KBM-7 (cell line): Measurements from ENCODE around the gene RELB.
A peak's percentile ranks its signal among the peaks of the same experiment; 100 is the strongest.
"Not testable (repeated sequence)": the region's sequence is repeated elsewhere in the genome, so short reads cannot be mapped to it uniquely, and the experiment has no call there.

Experiments used
- DNase-seq: peaks from one replicate; pipeline ENCODE4 v3.0.0-alpha.2; 2015
- in situ Hi-C: fragments of 300-500 bp; cut with MboI; formaldehyde crosslinking; loops from 2 replicates; pipeline ENCODE4 v1.14.3; 2020; ENCODE audit warnings: low sequenced_read_pairs, low pct_unique_long_range_greater_than_20kb, mixed read lengths

Gene RELB

DNA sequence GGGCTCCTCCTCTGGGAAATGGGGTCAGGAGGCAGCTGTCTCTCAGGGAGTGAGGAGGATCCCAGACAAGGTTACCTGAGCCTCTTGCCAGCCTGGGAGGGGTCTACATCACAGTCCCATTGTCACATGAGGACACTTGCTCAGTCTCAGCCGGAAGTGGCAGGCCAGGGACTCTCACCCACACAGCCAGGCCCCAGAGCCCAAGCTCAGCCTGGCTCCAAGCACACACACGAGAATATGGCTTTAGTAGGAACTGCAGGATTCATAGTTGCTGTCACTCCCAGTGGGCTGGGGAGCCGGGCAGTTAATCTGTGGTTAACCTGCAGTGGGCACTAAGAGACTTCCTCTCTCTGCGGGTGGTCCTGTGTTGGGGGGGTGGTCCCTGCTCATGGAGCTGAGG, 15.8 kb upstream of the RELB start:
- DNase-seq = no peak
- in situ Hi-C loops = no loop called here

DNA sequence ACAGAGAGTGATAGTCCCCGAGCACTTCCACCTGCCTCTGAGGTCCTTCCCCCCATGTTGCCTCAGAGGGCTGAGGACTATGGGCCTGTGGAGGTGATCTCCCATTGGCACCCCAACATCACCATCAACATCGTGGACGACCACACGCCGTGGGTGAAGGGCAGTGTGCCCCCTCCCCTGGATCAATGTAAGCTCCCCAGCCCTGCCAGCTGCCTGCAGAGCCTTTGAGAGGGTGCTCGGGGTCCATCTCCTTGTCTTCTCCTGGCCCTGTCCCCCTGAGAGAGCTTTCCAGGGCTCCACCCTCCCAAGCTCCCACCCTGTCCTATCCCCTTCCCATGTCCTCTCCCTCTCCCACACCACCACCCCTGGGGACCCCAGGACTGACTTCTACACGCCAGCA, 14.9 kb upstream of the RELB start:
- in situ Hi-C loops = no loop called here
- no peak for DNase-seq

DNA sequence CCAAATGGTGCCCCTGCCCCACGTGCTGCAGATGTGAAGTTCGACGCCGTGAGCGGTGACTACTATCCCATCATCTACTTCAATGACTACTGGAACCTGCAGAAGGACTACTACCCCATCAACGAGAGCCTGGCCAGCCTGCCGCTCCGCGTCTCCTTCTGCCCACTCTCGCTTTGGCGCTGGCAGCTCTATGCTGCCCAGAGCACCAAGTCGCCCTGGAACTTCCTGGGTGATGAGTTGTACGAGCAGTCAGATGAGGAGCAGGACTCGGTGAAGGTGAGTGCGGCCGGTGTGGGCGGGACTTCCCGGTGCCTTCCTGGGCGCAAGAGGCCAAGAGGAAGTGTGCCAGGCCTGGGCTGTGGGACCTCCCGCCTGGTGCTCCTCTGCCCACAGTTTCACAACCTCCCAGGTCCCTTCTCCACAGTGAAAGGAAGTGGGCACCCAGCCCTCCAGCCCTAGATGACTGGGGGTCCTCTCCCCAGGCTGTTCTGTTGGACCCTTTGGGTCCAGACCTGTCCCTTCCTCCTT, 14.1 kb upstream of the RELB start:
- in situ Hi-C loops = no loop called here
- no peak for DNase-seq

DNA sequence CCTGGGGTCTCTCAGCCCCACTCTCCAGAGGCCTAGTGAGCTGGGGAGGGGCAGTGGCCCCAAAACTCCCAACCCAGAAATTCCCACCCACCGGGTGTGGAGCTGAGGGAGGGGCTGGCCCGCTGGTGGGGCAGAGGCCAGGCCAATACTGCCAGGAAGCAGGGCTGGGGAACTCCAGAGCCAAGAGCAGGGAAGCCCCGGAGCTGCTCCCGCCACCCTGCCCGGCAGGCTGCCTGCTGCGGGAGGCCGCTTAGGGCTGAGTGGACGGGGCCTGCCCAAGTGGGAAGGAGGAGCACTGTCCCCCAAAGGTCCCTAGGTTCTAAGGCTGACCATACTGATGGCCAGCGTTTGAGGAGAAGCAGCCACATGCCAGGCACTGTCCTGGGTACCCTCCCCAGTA, 13.0 kb upstream of the RELB start:
- no peak for DNase-seq
- in situ Hi-C loops = no loop called here

DNA sequence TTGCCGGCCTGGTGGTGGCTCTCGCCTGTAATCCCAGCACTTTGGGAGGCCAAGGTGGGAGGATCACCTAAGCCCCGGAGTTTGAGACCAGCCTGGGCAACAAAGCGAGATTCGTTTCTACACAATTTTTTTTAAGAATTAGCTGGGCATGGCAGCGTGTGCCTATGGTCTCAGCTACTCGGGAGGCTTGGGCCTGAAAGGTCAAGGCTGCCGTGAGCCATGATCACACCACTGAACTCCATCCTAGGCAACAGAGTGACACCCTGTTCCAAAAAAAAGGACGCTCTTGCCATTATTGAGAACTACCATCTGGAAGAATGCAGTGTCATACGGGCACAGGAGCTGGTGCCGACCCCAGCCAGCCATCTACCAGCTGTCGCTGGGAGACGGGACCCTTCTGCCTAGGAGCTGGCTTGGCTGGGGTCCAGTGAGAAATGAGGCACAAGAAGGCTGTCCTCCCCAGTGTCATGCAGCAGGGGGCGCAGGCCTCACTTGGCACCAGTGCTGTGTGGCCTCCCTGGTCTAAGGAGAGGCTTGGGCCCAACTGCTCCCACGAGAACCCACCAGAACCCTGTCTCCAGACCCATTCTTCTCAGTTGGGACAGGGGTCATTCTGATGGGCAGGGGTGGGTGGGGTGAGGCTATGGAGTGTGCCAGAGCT, 12.2 kb upstream of the RELB start:
- peak; percentile 65 for DNase-seq
- in situ Hi-C loops = no loop called here

DNA sequence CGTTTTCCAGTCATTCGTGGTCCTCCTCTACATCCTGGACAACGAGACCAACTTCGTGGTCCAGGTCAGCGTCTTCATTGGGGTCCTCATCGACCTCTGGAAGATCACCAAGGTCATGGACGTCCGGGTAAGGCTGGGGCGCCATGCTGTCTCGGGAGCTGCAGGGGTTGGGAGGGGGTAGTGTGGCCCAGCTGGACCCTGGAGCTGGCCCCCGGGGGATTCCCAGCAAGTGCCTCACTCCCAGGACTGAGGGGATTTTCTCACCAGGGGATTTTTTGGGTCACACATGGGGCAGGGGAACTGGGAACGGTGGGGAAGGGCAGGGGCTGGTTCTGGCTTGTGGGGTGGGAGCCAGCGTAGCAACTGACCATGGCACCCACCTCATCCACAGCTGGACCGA, 10.8 kb upstream of the RELB start:
- in situ Hi-C loops = no loop called here
- DNase-seq = no peak

DNA sequence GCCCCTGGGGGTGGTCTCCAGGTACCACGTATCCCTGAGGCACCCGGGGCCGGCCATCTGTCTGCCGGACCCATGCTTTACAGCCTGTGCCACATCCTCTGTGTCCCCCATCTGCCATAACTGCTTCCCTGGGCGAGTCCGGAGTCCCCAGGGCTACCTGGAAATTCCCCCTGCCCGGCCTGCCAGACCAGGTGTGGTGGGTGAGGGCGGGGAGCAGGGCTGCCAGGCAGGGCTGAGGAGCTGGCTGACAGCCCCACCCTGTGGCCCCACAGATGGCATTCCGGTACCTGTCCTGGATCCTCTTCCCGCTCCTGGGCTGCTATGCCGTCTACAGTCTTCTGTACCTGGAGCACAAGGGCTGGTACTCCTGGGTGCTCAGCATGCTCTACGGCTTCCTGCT, 10.3 kb upstream of the RELB start:
- no peak for DNase-seq
- in situ Hi-C loops = no loop called here

DNA sequence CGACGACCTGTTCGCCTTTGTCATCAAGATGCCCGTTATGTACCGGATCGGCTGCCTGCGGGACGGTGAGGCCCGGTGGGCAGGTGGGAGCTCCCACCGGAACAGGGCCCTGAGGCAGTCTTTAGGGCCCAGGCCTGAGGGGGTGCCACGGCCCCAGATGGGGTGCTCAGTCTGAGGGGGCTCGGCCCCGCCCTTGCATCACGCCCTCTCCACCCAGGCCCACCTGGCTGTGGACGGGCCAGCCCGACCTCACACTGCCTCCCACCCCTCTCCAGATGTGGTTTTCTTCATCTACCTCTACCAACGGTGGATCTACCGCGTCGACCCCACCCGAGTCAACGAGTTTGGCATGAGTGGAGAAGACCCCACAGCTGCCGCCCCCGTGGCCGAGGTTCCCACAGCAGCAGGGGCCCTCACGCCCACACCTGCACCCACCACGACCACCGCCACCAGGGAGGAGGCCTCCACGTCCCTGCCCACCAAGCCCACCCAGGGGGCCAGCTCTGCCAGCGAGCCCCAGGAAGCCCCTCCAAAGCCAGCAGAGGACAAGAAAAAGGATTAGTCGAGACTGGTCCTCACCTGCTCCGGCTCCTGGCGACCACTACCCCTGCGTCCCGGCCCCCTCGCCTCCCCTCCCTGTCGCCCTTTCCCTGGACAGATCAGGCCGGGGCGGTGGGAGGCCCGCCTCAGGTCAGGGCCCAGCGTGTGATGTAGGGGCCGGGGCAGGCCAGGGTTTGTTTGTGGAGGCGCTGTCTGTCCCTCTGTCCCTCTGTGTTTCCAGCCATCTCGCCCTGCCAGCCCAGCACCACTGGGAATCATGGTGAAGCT, 8.7 kb upstream of the RELB start:
- no peak for DNase-seq
- in situ Hi-C loops = no loop called here

DNA sequence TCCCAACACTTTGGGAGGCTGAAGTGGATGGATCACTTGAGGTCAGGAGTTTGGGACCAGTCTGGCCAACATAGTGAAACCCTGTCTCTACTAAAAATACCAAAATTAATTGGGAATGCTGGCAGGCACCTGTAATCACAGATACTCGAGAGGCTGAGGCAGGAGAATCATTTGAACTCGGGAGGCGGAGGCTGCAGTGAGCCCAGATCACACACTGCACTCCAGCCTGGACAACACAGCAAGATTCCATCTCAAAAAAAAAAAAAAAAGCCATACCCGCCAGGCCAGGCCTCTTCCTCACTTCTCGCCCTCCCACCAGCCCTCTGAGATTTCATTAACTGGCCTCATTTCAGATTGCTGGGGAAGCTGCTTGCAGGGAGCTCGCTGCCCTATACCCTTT, 7.7 kb upstream of the RELB start:
- in situ Hi-C loops = no loop called here

DNA sequence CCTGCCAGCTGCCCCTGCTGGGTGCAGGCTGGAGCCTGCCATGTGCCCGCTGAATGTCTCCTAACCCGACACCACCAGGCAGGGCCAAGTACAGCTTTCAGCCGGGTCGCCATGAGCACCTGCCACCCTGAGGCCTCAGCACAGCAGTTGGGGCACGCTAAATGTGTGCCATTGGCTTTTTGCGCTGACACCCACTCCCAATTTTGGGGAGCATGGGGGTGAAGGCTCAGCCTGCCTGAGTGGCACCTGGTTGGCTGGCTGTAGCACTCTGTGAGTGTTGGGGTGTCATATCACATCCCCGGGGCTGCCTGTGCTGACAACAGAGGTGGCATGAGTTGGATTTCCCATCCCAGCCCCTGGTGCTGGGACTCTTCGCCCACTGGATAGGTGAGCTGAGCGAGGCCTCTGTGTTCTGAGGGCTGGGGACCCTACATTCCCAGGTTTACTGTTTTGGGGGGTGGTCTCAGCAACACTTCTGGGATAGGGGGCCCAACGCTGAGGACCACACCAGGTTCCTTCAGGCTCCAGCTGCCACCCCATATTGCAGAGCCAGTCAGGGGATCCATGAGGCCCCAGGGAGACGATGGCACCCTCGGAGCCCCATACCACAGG, 7.2 kb upstream of the RELB start:
- in situ Hi-C loops = no loop called here
- no peak for DNase-seq

More for the DNA sequence above, 7.7 kb upstream of the RELB start:
- no peak for DNase-seq

DNA sequence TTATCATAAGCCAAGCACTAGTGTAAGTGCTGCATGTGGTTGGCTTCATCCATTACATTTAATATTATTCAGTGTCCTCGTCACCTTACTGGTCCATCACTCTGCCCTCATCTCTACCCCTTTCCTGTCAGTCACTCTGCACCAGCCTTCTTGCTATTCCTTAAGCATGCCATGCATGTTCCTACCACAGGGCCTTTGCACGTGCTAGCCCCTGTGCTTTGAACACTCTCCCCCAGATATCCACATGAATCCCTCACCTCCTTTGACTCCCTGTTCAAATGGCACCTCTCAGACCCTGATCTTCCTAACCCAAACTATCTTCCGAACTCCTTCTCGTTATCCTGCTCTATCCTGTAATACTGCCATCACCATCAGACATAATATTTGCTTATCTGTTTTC, 3.2 kb upstream of the RELB start:
- in situ Hi-C loops = no loop called here
- no peak for DNase-seq

DNA sequence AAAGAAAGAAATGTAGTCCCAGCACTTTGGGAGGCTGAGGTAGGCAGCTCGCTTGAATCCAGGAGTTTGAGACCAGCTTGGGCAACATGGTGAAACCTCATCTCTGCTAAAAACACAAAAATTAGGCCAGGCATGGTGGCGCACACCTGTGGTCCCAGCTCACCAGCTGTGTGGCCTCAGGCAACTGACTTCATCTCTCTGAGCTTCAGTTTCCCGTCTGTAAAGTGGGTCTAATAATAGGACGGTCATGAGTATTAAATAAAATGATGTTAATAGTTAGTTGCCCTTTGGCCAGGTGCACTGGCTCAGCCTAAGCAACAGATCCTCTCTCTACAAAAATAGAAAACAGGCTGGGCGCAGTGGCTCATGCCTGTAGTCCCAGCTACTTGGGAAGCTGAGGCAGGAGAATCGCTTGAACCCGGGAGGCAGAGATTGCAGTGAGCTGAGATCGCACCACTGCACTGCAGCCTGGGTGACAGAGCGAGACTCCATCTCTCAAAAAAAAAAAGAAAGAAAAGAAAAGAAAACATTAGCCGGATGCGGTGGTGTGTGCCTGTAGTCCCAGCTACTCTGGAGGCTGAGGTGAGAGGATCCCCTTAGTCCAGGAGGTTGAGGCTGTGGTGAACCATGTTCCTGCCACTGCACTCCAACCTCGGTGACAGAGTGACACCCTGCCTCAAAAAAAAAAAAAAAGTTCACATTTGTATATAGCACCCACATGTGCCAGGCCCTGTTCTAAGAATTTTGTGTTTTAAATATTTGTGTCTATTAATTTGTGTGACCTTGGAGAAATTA, 1.9 kb upstream of the RELB start:
- DNase-seq, in situ Hi-C loops: not testable (repeated sequence)

DNA sequence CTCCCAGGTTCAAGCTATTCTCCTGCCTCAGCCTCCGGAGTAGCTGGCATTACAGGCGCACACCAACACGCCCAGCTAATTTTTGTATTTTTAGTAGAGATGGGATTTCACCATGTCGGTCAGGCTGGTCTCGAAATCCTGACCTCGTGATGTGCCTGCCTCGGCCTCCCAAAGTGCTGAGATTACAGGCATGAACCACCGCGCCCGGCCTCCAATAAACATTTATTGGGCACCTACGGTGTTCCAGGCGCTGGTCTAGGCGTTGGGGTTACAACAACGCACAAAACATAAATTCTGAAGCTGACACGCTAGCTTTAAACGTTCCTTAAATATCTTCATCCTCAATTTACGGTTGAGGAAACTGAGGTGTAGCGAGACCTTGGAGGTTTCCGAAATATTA, 599 bp upstream of the RELB start:
- DNase-seq, in situ Hi-C loops: not testable (repeated sequence)

DNA sequence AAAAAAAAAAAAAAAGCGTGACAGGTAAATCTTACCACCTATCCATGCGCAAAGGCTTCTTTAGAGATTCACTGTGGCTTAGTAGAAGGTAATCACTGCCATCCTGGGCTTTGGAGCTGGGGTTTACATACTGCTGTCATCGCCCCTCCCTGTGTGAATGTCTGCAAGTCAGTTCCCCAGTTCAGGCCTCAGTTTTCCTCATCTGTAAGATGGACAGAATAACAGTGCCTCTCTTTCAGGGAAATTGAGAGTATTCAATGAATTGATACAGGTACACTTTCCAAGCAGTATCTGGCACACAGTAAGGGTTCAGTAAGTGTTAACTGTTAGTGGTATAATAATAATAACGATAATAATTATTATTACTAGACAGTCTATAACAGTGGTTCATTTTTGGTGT, 2.2 kb downstream of the RELB start:
- in situ Hi-C loops = no loop called here
- no peak for DNase-seq

DNA sequence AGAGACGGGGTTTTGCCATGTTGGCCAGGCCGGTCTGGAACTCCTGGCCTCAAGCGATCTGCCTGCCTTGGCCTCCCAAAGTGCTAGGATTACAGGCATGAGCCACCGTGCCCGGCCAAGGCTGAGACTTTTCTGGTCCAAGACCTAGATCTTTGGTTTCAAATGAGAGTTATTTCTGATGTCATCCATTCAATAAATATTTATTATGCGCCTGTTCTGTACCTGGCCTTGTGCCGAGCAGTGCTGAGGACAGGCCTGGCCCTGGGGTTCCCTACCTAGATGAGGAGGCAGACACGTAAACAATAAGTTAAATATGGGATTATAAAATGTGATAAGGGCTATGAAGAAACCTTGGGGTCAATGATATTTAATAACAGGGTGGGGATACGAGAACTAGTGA, 4.5 kb downstream of the RELB start:
- in situ Hi-C loops = no loop called here
- no peak for DNase-seq

DNA sequence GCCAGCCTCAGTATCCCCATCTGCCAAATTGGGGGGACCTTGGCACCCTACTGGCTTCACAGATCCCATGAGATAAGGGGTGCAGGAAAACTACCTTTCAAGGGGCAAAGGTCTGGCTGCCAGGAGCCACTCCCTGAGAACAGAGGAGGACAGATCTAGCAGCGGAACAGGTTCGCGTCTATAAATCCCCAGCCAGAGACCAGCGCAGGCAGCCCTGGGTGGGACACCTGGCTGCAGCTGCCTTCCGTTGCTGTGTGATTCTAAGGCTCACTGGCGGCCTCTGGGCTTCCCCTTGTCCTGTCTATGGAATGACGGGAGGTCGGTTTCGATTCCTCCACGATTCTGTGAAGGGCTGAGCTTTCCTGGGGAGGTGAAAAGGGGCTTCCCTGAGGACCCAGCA, 7.3 kb downstream of the RELB start:
- no peak for DNase-seq
- in situ Hi-C loops = no loop called here

DNA sequence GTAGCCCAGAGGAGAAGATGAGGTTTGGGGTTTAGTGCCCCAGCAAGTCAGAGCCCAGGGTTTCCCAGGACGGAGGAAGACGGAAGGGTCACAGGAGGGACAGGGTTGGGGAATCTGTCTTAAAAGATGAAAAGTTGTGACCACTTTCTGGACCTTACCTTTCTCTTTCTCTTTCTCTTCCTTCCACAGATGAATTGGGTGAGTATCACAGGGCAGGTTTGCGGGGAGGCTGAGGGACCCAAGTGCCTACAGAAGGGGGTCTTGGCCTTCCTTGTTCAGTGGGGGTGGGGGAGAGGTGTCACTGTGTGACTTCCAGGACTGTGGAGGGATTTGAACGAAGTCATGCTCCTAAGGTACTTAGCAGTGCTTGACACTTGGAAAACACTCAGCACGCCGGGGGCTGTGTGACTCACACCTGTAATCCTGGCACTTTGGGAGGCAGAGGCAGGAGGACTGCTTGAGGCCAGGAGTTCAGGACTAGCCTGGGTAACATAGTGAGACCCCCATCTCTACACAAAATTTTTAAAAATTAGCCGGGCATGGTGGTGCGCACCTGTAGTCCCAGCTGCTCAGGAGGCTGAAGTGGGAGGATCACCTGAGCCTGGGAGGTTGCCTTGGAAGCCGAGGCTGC, 8.5 kb downstream of the RELB start:
- DNase-seq = no peak
- in situ Hi-C loops = no loop called here

DNA sequence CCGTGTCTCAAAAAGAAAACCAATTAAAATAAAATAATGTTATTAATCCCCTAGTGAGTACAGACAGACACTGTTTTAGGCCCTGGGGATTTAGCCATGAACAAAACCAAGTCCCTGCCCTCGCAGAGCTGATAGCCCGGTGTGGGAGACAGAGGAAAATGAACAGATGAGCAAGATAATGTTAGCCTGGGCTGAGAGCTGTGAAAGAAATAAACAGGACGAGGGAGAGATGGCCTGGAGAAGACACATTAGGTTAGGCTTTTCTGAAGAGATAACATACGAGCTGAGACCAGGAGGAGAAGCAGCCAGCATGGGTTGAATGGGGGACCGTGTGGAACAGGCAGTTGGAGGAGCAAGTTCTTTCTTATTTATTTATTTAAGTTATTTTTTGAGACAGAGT, 9.0 kb downstream of the RELB start:
- in situ Hi-C loops = no loop called here
- DNase-seq = no peak

DNA sequence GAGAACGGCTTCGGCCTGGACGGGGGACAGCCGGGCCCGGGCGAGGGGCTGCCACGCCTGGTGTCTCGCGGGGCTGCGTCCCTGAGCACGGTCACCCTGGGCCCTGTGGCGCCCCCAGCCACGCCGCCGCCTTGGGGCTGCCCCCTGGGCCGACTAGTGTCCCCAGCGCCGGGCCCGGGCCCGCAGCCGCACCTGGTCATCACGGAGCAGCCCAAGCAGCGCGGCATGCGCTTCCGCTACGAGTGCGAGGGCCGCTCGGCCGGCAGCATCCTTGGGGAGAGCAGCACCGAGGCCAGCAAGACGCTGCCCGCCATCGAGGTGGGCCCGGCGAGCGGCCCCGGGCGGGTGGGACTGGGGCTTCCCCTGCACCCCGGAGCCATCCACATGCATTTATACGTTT, 10.7 kb downstream of the RELB start:
- no peak for DNase-seq
- in situ Hi-C loops = no loop called here
